ENCODE measurements around the gene ARL14EPL.

GRCh38 chr5:116046261-116046660 is 14.0 kb downstream of the ARL14EPL start:
- TF ChIP-seq CTCF (IDR thresholded peaks at IDR 0.05), result no peak
- TF ChIP-seq EZH2 (IDR thresholded peaks at IDR 0.05), result no peak

All from neural progenitor cell (in vitro differentiated cells).